ENCODE results near the gene SCFD2. TPM values are rescaled to one million over a fixed set of nuclear protein-coding genes. Genes with fewer than 3 reads are reported as not detected.

Gene SCFD2
- total RNA-seq, 4 donors from 2014 or later = 8.9 to 16.0 (median 14.8) TPM

GRCh38 chr4:52823702-52824092, 542.2 kb downstream of the SCFD2 start:
- in situ Hi-C loops (cut with MboI; ENCODE audit: low sequenced_read_pairs in 4 of 4) (loop anchor here in 1 of 4 donors (10.0 kb wide), 1 partner anchor 61 kb away; no protein-coding TSS in a partner anchor), intact Hi-C loops (cut with DNase I; ENCODE audit: low total_unique reads) (loop anchor here (2.0 kb wide), 1 partner anchor 111 kb away; no protein-coding TSS in a partner anchor)
- ATAC-seq (no peak), DNase-seq (no peak)
- H3K36me3 ChIP-seq = no peaks in the 10 kb centered on the region
- peak overlapping the region; percentile 12 to 71 (median 66) for H3K27ac ChIP-seq
- H3K4me3 ChIP-seq = no peak overlapping the region
- H3K4me1 ChIP-seq = peaks cover 19 to 25% of the 10 kb centered on the region in 2 donors
- no peaks in the 10 kb centered on the region for H3K27me3 ChIP-seq
- H3K9me3 ChIP-seq = no peaks in the 10 kb centered on the region
- TF ChIP-seq POLR2A (IDR thresholded peaks at IDR 0.05) = no peak
- TF ChIP-seq CTCF (IDR thresholded peaks at IDR 0.05 in 4 of 5, conservative IDR thresholded peaks at IDR 0.05 in 1 of 5) = no peak

Other genes with a start within 250 kb of the SCFD2 start
- gene FIP1L1, start 11.6 kb upstream of the SCFD2 start, total RNA-seq = 10 to 100 TPM; 26.7 to 36.6 (median 31.1) TPM
- 10 to 100 TPM in 3 of 4 donors, 1 to 10 TPM in 1; 7.0 to 12.3 (median 11.0) TPM for gene LNX1, start 225.4 kb upstream of the SCFD2 start, total RNA-seq